T-helper 1 cell (primary cell): ENCODE measurements around the gene RSBN1L.
"Not testable (repeated sequence)": the region's sequence is repeated elsewhere in the genome, so short reads cannot be mapped to it uniquely, and the experiment has no call there.

ENCODE experiments used
- DNase-seq, 5 donors: peaks; one replicate each; pipeline ENCODE4 v3.0.0-alpha.2; 2012 to 2020
- total RNA-seq, 4 donors: gene quantifications; one replicate each; lab custom pipeline; 2026; lab: John Stamatoyannopoulos, UW

RSBN1L gene
- total RNA-seq: 38.2 to 80.7 (median 66.7) reads per million in 4 donors

DNA sequence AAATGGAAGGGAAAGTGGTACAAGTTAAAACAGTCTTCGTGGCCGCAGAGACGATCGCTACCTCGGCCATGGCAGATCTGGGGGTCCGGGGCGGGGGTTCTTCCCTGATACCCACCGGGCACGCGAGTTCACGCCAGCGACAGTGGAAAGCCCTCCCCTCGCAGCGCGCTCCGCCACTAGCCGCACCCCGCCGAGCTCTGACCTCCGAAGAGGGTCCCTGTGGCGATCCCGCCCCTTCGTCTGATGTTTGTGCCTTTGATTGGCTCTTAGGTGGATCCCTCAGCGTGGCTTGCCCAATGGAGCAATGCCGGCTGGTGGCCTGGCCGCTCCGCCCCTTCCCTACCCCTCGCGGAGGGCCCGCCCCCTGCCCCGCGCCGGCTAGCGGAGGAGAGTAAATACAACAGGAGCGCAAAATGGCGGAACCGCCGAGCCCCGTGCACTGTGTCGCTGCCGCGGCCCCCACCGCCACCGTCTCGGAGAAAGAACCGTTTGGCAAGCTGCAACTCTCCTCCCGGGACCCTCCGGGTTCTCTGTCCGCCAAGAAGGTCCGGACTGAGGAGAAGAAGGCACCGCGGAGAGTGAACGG is at the start of gene RSBN1L:
RSBN1L (plus strand) TSS at position 403 of the 586 bp plus-strand sequence; CDS start at position 414, 11 bp downstream.
- DNase-seq: peak; percentile 96 to 98 (median 97)

GRCh38 chr7:77648742-77649338 is 47.4 kb upstream of the RSBN1L start:
- DNase-seq: no peak

- DNase-seq: no peak
Observed at GRCh38 chr7:77649716-77650349, 46.4 kb upstream of the RSBN1L start.

DNA sequence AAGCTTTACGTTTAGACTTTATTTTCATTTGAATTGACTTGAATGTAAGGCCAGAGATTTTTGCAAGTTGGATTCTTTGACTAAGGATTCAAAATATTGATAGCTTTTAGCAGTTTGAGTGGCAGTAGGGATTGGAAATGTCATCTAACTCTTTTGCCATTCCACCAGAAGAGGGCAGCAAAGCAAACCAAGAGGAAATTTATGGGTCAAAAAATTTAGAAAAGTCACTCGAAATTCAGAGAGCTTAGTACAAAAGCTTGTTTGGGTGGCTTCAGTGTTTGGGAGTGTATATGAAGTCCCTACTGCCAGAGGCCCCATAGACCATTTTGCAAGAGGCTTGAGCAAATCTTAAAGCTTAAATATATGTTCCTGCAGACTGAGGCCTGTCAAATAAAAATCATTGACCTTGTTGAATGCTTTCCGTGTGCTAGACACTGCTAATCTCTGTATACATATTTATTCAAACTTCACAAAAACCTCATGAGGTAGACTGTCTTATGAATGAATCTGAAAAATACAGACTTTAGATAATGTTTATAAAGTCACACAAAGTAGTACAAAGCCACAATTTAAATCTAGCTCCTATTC is 44.6 kb upstream of the RSBN1L start:
- DNase-seq: peak in 3 of 5 donors; percentile 19 to 44 (median 20)

- DNase-seq: not testable (repeated sequence)
Observed at GRCh38 chr7:77652826-77653225, 43.4 kb upstream of the RSBN1L start.

- DNase-seq: no peak
Observed at GRCh38 chr7:77653572-77653971, 42.7 kb upstream of the RSBN1L start.

DNA sequence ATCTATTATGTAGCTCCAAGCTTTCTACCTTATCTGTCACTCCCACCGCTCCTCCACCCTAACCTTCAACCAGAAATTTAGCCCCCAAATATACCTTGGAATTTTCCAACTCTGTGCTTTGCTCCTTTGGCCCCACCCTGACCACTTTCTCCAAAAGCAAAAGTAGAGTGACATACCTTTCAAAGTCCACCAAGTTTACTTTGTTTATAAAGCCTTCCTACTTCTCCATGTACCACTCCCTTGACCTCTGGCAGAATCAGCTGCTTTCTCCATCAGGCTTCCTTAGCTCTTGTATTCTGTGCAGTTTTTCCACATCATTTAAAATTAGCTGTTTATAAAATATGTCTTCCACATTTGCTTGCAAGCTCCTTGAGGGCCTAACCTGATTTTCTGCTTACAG is 40.9 kb upstream of the RSBN1L start:
- no peak for DNase-seq

GRCh38 chr7:77655836-77656455 is 40.3 kb upstream of the RSBN1L start:
- no peak for DNase-seq

GRCh38 chr7:77657427-77658224 is 38.6 kb upstream of the RSBN1L start:
- DNase-seq: peak in 1 of 5 donors; percentile 42

GRCh38 chr7:77658928-77659327 is 37.3 kb upstream of the RSBN1L start:
- DNase-seq: no peak

GRCh38 chr7:77661816-77662215 is 34.4 kb upstream of the RSBN1L start:
- no peak for DNase-seq

GRCh38 chr7:77662869-77663268 is 33.4 kb upstream of the RSBN1L start:
- DNase-seq: no peak

DNA sequence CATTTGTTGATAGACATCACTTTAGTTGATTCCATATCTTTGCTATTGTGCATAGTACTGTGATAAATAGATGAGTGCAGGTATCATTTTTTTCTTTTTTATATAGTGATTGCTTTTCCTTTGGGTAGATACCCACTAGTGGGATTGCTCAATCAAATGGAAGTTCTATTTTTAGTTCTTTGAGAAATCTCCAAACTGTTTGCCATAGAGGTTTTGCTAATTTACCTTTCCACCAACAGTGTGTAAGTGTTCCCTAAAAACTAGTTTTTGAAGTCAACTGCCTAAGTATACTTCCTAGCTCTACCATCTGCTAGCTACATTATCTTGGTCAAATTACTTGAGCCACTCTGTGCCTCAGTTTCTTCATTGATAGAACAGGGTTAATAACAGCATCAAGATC is 31.5 kb upstream of the RSBN1L start:
- no peak for DNase-seq

- DNase-seq: no peak
Observed at GRCh38 chr7:77665161-77665560, 31.1 kb upstream of the RSBN1L start.

- DNase-seq: no peak
Observed at GRCh38 chr7:77667459-77668086, 28.7 kb upstream of the RSBN1L start.

DNA sequence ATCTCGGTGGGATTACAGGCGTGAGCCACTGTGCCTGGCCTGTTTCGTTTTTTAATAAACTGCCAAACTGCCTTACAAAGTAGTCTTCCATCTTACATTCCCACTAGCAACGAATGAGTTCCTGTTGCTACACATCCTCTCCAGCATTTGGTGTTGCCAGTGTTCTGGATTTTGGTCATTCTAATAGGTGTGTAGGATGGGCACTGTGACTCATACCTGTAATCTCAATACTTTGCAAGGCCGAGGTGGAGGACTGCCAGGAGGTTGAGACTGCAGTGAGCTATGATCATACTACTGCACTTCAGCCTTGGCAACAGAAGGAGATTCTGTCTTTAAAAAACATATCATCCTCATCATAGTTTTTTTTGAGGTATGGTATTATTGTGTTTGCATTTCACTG is 21.4 kb upstream of the RSBN1L start:
- peak in 1 of 5 donors; percentile 16 for DNase-seq

DNA sequence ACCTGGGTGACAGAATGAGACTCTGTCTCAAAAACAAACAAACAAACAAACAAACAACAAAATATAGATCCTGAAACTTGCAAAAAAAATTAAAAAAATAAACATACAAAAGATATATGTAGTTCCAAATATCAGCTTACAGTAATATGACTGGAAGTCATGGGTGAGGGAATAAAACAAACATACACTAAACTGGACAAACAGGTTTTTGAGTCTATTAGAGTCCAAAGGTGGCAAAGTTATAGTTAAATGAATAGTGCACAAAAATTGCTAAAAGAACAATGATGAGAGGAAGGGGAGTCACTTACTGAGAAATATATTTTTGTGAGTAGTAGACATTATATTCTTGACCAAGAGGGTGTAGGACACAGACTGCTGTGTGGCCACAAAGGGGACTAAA is 16.7 kb upstream of the RSBN1L start:
- no peak for DNase-seq

GRCh38 chr7:77680266-77680665 is 16.0 kb upstream of the RSBN1L start:
- no peak for DNase-seq

DNA sequence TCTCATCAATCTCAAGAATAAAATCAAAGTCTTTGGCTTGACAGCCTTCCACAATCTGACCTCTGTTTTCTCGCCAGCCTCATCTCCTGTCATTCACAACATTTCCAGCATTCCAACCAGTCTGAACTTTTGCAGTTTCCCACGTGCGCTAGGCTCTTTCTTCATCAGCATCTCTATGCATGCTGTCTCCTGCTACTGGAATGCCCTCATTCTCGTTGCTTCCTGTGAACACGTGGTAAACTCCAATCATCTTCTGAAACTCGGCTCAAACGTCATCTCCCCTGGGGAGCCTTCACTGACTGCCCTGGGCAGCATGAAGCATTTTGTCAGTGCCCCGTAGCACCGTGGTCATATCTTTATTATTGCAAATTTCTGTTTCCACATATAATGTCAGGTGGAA is 12.2 kb upstream of the RSBN1L start:
- DNase-seq: no peak

- DNase-seq: no peak
Observed at GRCh38 chr7:77685233-77685632, 11.0 kb upstream of the RSBN1L start.

GRCh38 chr7:77687100-77687746 is 9.0 kb upstream of the RSBN1L start:
- DNase-seq: no peak
